Hypothalamus (tissue), 51 donors: ENCODE measurements around the gene SH3RF1.

ENCODE experiments used
- DNase-seq, 51 donors: peaks; one replicate each; lab custom pipeline; 2025; lab: John Stamatoyannopoulos, UW

The SH3RF1 gene

GRCh38 chr4:169142391-169142790, 128.4 kb downstream of the SH3RF1 start:
- no peak for DNase-seq

DNA sequence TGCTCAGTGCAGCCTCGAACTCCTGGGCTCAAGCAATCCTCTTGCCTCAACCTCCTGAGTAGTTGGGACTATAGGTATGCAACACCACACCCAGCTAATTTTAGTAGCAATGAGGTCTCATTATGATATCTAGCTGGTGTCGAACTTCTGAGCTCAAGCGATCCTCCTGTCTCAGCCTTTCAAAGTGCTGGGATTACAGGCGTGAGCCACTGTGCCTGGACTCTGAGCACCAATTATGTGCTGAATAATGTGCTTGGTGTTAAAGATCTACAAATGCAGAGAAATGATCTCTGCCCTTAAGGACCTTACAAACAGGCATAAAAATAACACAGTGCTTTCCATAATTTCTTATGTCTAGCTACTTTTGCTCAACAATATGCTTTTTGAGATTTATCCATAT, 131.7 kb downstream of the SH3RF1 start:
- no peak for DNase-seq

DNA sequence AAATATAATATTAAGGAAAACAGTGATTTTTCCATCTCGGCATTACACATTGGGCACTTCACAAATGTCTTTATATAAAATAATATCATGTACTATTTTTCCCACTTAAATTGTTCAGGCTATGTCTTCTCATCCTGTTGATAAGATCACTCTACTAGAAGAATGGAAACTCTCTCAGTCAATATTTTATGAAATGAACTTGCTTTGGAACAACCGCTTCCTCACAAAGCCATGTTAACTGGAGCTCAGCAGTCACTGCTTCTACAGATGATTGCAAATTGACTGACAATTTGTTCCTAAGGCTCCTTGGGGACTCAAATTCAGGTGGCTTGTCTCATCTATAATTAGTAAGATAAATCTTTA, 133.2 kb downstream of the SH3RF1 start:
- no peak for DNase-seq

DNA sequence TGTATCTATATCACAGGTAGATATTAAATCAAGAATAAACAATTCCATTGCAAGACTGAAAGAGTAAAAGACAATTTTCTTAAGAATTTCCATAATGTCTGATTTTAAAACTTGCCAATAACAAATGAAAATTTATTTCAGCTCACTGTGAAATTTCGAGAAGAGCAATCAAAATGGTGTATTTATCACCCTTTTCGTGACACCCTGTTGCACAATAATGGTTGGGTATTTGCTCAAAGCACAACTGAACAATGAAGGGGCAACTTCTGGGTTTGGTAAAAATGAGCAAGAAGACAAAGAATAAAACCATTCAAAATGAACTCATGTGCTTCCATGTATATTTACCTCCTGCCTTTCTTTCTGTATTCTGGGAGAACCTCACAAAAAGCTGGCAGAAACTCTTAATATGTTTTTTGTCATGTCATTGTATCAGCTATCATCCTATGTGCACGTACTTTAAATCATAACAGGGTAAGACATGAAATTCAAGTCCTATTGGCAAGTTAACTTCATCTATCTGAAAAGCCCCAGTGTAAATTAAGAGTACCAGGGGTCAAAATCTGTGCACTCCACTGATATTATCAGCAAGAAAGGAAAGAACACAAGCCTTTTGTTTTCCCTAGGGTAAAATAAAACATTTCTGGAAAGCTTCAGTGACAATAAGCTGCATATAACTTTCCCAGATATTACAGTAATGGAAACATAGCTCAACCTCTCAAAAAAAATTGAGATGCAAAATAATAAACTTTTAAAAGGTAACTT, 133.8 kb downstream of the SH3RF1 start:
- no peak for DNase-seq

GRCh38 chr4:169136330-169136729, 134.4 kb downstream of the SH3RF1 start:
- peak in 1 of 51 donors; percentile 2 for DNase-seq

GRCh38 chr4:169135776-169136175, 135.0 kb downstream of the SH3RF1 start:
- no peak for DNase-seq

GRCh38 chr4:169133932-169134331, 136.8 kb downstream of the SH3RF1 start:
- DNase-seq = peak in 1 of 51 donors; percentile 6

- no peak for DNase-seq
These were observed 138.0 kb downstream of the SH3RF1 start for GRCh38 chr4:169132561-169133305.

GRCh38 chr4:169131556-169132208, 139.1 kb downstream of the SH3RF1 start:
- DNase-seq = no peak

- DNase-seq = no peak
These were observed 141.9 kb downstream of the SH3RF1 start for GRCh38 chr4:169128902-169129301.

DNA sequence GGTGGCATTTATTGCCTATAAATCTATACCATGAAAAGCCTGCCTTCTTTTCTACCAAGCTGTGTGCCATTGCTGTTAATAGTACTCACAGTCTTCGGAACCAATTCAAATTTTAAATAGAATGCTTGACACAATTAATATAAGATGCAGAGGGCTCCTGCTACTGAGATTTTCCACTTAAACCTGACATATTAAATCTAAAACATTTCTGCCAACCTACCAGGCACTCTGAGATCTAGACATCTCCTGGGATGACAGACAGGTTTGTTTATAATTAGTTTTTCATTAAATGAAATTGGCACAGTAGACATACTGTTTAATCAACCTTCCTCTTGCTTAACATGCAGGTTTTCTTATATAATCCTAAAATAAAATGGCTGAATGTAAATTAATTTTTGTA, 143.4 kb downstream of the SH3RF1 start:
- DNase-seq = no peak

DNA sequence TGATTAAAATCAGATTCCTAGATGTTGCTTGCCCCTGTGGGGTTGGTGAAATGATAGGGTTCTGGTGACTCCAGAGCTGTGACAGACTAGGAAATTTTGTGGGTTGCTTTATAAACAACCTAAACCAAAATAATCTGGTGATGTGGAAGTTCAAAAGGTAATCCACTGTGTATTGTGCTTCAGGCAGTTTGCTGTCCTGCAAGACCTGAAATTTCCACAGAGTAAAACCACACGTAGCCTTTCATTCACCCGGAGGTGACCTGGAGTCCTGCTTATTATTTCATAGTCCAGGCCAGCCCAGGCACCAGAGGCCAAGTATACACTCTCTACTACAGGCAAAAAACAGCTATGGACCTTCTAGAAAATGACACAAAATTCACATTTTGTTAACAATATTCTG, 146.1 kb downstream of the SH3RF1 start:
- DNase-seq = no peak

GRCh38 chr4:169122422-169122821, 148.3 kb downstream of the SH3RF1 start:
- no peak for DNase-seq

DNA sequence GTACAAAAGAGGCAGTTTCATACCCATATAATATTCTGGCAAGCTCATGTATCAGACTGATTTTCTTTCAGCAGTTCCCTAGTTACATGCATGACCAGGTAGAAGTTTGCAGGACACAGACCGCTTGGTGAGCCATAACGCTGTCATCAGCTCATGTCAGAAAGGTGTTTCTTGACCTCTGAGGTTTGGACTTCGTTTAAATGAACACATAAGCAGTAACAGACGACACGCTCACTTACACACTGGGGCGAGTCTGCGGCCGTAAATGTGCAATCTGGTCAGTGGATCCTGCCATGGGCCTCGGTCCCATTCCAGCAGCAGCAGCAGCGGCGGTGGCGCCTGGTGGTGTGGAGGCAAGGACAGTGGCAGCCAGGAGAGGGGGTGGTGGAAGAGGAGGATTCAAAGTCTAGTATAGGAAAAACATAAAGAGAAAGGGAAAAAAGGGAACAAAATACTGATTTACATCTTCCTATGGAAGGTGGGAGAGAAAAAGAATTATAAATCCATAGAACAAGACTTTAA, 148.8 kb downstream of the SH3RF1 start:
- DNase-seq = no peak

DNA sequence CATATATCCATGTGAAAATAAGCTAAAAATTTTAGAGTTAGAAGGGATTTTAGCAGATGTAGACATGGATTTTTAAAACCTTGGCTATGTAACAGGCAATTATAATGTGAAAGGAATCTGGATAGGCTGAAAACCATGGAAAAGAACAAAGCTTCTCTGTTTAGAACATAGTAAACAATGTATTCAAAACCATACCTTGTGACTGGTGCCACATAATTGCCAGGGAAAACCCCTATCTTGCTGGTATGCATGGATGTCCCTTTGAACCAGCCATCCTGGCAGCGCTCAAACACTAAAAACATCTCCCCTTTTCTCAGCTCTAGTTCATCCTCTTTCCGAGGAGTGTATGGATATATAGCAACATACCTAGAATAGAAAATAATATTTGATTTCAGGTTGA, 150.1 kb downstream of the SH3RF1 start:
- DNase-seq = no peak

GRCh38 chr4:169119536-169119935, 151.2 kb downstream of the SH3RF1 start:
- DNase-seq = no peak

GRCh38 chr4:169117591-169118081, 153.1 kb downstream of the SH3RF1 start:
- DNase-seq = no peak

DNA sequence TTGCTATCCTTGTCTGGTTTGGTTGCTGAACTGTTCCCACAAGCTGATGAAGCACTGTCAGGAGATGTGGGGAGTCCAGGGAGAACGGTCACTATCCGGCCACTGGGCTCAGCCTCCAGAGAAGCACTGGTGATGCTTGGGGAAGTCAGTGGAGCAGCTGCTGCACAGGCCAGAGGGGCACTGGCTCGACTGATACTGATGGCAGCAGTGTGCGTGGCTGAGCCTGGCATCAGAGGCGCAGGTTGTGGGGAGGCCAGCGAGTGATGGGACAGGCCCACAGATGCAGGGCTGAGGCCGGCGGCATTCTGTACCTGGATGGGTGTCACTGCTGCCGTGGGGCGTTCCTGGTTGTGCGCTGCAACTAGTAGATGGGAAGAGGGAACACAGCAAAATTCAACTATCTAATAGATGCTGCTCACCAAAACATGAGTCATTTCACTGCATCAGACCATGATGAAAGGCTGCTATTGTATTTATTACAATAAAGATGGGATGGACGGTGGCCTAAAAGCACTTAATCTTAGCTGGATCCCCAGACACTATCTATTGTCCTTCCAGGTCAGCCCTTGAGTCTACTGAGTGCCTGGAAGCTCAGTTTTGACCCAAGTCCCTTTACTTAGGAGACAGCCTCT, 154.4 kb downstream of the SH3RF1 start:
- peak in 26 of 51 donors; percentile 7 to 62 (median 26) for DNase-seq

- DNase-seq = peak in 3 of 51 donors; percentile 20 to 56 (median 52)
These were observed 154.9 kb downstream of the SH3RF1 start for GRCh38 chr4:169115897-169116254.

DNA sequence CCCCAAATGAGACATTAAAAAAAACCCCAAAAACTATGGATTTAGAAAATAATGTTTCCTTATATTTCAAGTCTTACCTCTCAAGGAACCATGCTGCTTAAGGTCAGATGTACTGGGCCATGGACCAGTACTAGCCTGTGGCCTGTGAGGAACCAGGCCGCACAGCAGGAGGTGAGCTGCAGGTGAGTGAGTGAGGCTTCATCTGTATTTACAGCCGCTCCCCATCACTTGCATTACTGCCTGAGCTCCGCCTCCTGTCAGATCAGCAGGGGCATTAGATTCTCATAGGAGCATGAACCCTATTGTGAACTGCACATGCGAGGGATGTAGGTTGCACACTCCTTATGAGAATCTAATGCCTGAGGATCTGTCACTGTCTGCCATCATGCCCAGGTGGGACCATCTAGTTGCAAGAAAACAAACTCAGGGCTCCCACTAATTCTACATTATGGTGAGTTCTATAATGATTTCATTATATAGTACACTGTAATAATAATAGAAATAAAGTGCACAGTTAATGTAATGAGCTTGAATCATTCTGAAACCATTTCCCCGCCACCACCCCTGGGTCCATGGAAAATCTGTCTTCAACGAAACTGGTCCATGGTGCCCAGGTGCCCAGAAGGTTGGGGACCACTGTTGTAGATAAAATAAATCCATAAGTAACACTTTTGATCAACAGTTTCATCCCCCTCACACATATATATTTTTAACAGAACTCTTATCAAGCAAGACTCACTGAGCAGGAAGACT, 155.4 kb downstream of the SH3RF1 start:
- DNase-seq = no peak
